Caco-2 (cell line): Measurements from ENCODE around the gene SIT1. TPM values are rescaled to one million over a fixed set of nuclear protein-coding genes. Genes with fewer than 3 reads are reported as not detected.
A peak's percentile ranks its signal among the peaks of the same experiment; 100 is the strongest.

Experiments used
- BruUV-seq: library from RNA; stranded (reverse); fragments of 400-500 nt; replicated peaks from 2 replicates; lab custom pipeline; 2021; lab: Mats Ljungman, UMichigan
- CTCF ChIA-PET: fragments of 300-600 bp; sonication (Branson Sonifier 250); formaldehyde crosslinking; loops from one replicate; lab custom pipeline; 2022; ENCODE audit warnings: antibody characterized with exemption; lab: Charles Lee
- POLR2A ChIA-PET: fragments of 300-600 bp; sonication (Branson Sonifier 250); formaldehyde crosslinking; loops from one replicate; lab custom pipeline; 2022; ENCODE audit warnings: antibody characterized with exemption; lab: Charles Lee
- DNase-seq, 2 experiments: peaks; one replicate each; pipeline versions ENCODE4 v3.0.0 to v3.0.0-alpha.2; 2020 to 2022
- H3K27me3 ChIP-seq: replicated peaks from 2 replicates; pipeline ENCODE4 v1.6.0; 2011; ENCODE audit warnings: low read length; ENCODE audit not compliant: control insufficient read depth, insufficient read depth
- H3K36me3 ChIP-seq: 2 replicates; pipeline ENCODE4 v1.5.1; 2011; ENCODE audit warnings: low read length; ENCODE audit not compliant: control insufficient read depth, insufficient read depth
- H3K4me1 ChIP-seq: fragments of 250-450 bp; sonication (Bioruptor Pico); 2 replicates; pipeline ENCODE4 v1.5.1; 2020; ENCODE audit warnings: mild to moderate bottlenecking
- H3K4me3 ChIP-seq: 2 replicates; pipeline ENCODE4 v1.5.1; 2011; ENCODE audit warnings: low read depth, mild to moderate bottlenecking, control low read depth, low read length
- H3K9me3 ChIP-seq: fragments of 250-450 bp; sonication (Bioruptor Pico); 2 replicates; pipeline ENCODE4 v1.5.1; 2020; ENCODE audit warnings: mild to moderate bottlenecking, moderate library complexity
- H3K27ac Mint-ChIP-seq: one replicate; pipeline ENCODE4 v1.8.0; 2022; ENCODE audit warnings: mixed read lengths; ENCODE audit not compliant: unreplicated experiment
- H3K27me3 Mint-ChIP-seq: one replicate; pipeline ENCODE4 v1.8.0; 2022; ENCODE audit warnings: mixed read lengths; ENCODE audit not compliant: insufficient read depth, unreplicated experiment
- H3K36me3 Mint-ChIP-seq: one replicate; pipeline ENCODE4 v1.8.0; 2022; ENCODE audit warnings: mild to moderate bottlenecking, mixed read lengths; ENCODE audit not compliant: insufficient read depth, unreplicated experiment
- H3K4me1 Mint-ChIP-seq: one replicate; pipeline ENCODE4 v1.8.0; 2022; ENCODE audit warnings: low read depth, mixed read lengths; ENCODE audit not compliant: unreplicated experiment
- H3K4me3 Mint-ChIP-seq: one replicate; pipeline ENCODE4 v1.8.0; 2022; ENCODE audit warnings: mild to moderate bottlenecking, moderate library complexity, mixed read lengths; ENCODE audit not compliant: unreplicated experiment
- H3K9me3 Mint-ChIP-seq: one replicate; pipeline ENCODE4 v1.8.0; 2022; ENCODE audit warnings: mixed read lengths; ENCODE audit not compliant: unreplicated experiment
- intact Hi-C: fragments of 100-400 bp; cut with micrococcal nuclease; formaldehyde crosslinking; loops from one replicate; pipeline ENCODE4 v1.10.0; 2022; ENCODE audit not compliant: unreplicated experiment
- total RNA-seq: library from RNA; stranded (reverse); gene quantifications from 2 replicates; pipeline ENCODE4 v1.2.3, GENCODE V29; 2022
- TF ChIP-seq, protein P1 (sequence below), 2 experiments: fragments of 200-600 bp in 1 of 2; IDR thresholded peaks; 1 replicate in 1 of 2; 2 replicates in 1 of 2; pipeline versions ENCODE4 v1.5.1 to v1.8.0; 2011 to 2022; ENCODE audit warnings: antibody characterized with exemption in 1 of 2, control low read depth in 1 of 2, inconsistent platforms in 1 of 2, low read depth in 1 of 2, low read length in 1 of 2, mild to moderate bottlenecking in 1 of 2, moderate library complexity in 1 of 2; ENCODE audit not compliant: insufficient read depth in 1 of 2, severe bottlenecking in 1 of 2, unreplicated experiment in 1 of 2

Gene SIT1
- total RNA-seq, 1 experiment from 2014 or later, result not detected

DNA sequence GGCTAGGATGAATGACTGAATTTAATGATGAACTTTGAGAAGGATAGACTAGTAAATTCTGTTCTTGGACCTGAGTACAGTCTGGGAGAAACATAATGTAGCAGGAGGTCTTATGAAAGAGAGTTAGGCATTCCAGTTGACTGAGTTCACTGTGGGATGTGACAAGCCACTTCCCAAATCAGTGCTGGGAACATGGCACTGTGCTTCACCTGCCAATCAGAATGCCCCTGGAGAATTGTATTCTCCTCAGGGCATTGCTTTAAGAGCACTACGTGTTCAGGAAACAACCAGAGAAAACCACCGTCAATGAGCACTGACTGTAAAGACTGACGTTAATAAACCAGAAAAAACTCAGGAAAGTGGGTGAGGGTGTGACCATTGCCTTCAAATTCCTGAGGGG lies 8.6 kb upstream of the SIT1 start:
- Mint-ChIP-seq H3K4me3 (peak overlapping the region; percentile 76), H3K27ac (peak overlapping the region; percentile 82), H3K36me3 (peaks cover 52% of the 10 kb centered on the region), H3K9me3 (no peaks in the 10 kb centered on the region), H3K27me3 (peaks cover 3% of the 10 kb centered on the region), H3K4me1 (peaks cover 18% of the 10 kb centered on the region)
- BruUV-seq, result no TSS peak
- intact Hi-C loops, result loop anchor here (2.0 to 5.0 kb wide), 2 partner anchors 33 to 155 kb away; partner anchors contain the start of gene HINT2
- Histone ChIP-seq H3K36me3 (no peaks in the 10 kb centered on the region), H3K9me3 (no peaks in the 10 kb centered on the region), H3K4me3 (peak overlapping the region; percentile 95), H3K27me3 (no peaks in the 10 kb centered on the region), H3K4me1 (peaks cover 12% of the 10 kb centered on the region)
- TF ChIP-seq, protein P1, sequence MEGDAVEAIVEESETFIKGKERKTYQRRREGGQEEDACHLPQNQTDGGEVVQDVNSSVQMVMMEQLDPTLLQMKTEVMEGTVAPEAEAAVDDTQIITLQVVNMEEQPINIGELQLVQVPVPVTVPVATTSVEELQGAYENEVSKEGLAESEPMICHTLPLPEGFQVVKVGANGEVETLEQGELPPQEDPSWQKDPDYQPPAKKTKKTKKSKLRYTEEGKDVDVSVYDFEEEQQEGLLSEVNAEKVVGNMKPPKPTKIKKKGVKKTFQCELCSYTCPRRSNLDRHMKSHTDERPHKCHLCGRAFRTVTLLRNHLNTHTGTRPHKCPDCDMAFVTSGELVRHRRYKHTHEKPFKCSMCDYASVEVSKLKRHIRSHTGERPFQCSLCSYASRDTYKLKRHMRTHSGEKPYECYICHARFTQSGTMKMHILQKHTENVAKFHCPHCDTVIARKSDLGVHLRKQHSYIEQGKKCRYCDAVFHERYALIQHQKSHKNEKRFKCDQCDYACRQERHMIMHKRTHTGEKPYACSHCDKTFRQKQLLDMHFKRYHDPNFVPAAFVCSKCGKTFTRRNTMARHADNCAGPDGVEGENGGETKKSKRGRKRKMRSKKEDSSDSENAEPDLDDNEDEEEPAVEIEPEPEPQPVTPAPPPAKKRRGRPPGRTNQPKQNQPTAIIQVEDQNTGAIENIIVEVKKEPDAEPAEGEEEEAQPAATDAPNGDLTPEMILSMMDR (IDR thresholded peaks at IDR 0.05; ENCODE audit: insufficient read depth in 1 of 2, low read depth in 1 of 2, low read length in 1 of 2, severe bottlenecking in 1 of 2, unreplicated experiment in 1 of 2), result no peak
- POLR2A ChIA-PET, result interaction anchor here (1.4 kb wide), 1 partner anchor 69 kb away, joined by 5 read pairs; no protein-coding TSS in a partner anchor
- CTCF ChIA-PET, result interaction anchor here (2.9 kb wide), 1 partner anchor 13 kb away, joined by 31 read pairs; no protein-coding TSS in a partner anchor
- DNase-seq, result no peak

DNA sequence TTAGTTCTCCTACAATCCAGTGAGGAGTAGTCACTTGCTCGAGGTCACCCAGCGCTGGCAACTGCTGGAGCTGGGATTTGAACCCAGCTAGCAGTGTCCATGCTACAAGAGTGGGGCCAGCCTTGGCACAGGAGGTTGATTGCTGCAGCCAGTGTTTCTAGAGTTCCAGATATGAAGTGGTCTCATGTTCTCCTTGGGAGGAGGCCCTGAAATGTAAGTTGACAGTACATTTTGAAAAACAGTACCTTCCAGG lies 8.2 kb upstream of the SIT1 start:
- no TSS peak for BruUV-seq
- Mint-ChIP-seq H3K27ac (peak overlapping the region; percentile 82), H3K36me3 (peaks cover 52% of the 10 kb centered on the region)

DNA sequence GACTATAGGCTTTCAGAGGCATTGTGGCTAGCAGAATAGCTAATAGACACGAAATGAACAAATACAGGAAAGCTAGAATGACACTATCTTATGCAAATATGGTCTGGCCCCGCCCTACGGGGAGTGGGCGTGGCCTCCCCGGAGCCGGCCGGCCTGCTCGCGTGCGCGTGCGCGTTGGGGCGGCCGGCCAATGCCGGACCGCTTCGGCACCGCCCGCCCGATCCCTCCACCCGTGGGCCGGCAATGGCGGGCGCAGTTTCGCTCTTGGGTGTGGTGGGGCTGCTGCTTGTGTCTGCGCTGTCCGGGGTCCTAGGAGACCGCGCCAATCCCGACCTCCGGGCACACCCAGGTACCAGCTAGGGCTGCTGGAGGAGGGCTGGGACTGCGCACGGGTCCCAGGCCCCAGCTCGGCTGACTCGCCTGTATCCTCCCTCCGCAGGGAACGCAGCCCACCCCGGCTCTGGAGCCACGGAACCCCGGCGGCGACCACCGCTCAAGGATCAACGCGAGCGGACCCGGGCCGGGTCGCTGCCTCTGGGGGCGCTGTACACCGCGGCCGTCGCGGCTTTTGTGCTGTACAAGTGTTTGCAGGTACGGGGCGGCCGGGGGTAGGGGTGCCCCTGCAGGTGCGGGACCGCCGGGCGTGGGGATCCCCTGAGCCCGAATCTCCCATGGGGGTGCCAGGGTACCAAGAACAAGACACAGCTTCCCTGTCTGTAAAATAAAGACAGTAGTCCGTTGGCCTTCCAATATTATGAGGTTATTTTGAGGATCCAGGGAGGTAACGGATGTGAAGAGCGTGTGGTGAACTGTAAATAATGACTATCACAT lies 7.6 kb upstream of the SIT1 start, which contains the start of gene CCDC107:
Gene CCDC107 (plus strand): TSS at position 156 of the 831 bp plus-strand sequence. CDS start 88 bp downstream, at position 244.
- H3K4me3 Mint-ChIP-seq, result peak within 1 kb of the TSS; percentile 76
- peaks cover 52% of the 10 kb centered on the region for H3K36me3 Mint-ChIP-seq
- BruUV-seq, result TSS peak; percentile 68
- 0 out of 2 replicates have a peak, but pooled peaks cover 5% of the 10 kb centered on the region for H3K4me1 ChIP-seq
- CTCF ChIA-PET, result interaction anchor here (0.5 to 2.9 kb wide), 13 partner anchors 9 to 132 kb away, joined by 3 to 31 read pairs (median 4); partner anchors contain the start of genes CREB3, GBA2, RGP1 and TLN1
- TF ChIP-seq, protein P1 (IDR thresholded peaks at IDR 0.05; ENCODE audit: insufficient read depth in 1 of 2, low read depth in 1 of 2, low read length in 1 of 2, severe bottlenecking in 1 of 2, unreplicated experiment in 1 of 2), result peak; percentile 64 to 83
- no peaks in the 10 kb centered on the region for H3K36me3 ChIP-seq
- H3K27ac Mint-ChIP-seq, result peak within 1 kb of the TSS; percentile 82
- peaks cover 18% of the 10 kb centered on the region for H3K4me1 Mint-ChIP-seq
- POLR2A ChIA-PET, result interaction anchor here (0.5 to 2.3 kb wide), 15 partner anchors 11 to 532 kb away, joined by 3 to 35 read pairs (median 5); partner anchors contain the start of genes CREB3, GBA2, RGP1 and TLN1
- no peaks in the 10 kb centered on the region for H3K9me3 ChIP-seq
- no peaks in the 10 kb centered on the region for H3K9me3 Mint-ChIP-seq
- DNase-seq, result peak; percentile 85 to 91
- intact Hi-C loops, result loop anchor here (2.0 to 5.0 kb wide), 2 partner anchors 34 to 156 kb away; partner anchors contain the start of gene HINT2
- peaks cover 3% of the 10 kb centered on the region for H3K27me3 Mint-ChIP-seq
- peak within 1 kb of the TSS; percentile 95 for H3K4me3 ChIP-seq
- H3K27me3 ChIP-seq, result no peaks in the 10 kb centered on the region

More for the DNA sequence above, 8.2 kb upstream of the SIT1 start:
- DNase-seq, result no peak
- no peaks in the 10 kb centered on the region for H3K9me3 Mint-ChIP-seq
- ChIA-PET CTCF (interaction anchor here (1.2 to 2.9 kb wide), 4 partner anchors 12 to 92 kb away, joined by 3 to 31 read pairs (median 6); no protein-coding TSS in a partner anchor), POLR2A (interaction anchor here (1.4 kb wide), 1 partner anchor 69 kb away, joined by 5 read pairs; no protein-coding TSS in a partner anchor)
- Histone ChIP-seq H3K9me3 (no peaks in the 10 kb centered on the region), H3K36me3 (no peaks in the 10 kb centered on the region), H3K4me1 (peaks cover 7% of the 10 kb centered on the region), H3K27me3 (no peaks in the 10 kb centered on the region), H3K4me3 (peak overlapping the region; percentile 95)
- TF ChIP-seq, protein P1 (IDR thresholded peaks at IDR 0.05; ENCODE audit: insufficient read depth in 1 of 2, low read depth in 1 of 2, low read length in 1 of 2, severe bottlenecking in 1 of 2, unreplicated experiment in 1 of 2), result no peak
- H3K4me1 Mint-ChIP-seq, result peaks cover 18% of the 10 kb centered on the region
- H3K4me3 Mint-ChIP-seq, result peak overlapping the region; percentile 76
- peaks cover 3% of the 10 kb centered on the region for H3K27me3 Mint-ChIP-seq
- intact Hi-C loops, result loop anchor here (2.0 to 5.0 kb wide), 2 partner anchors 33 to 156 kb away; partner anchors contain the start of gene HINT2
